Smooth muscle cell (in vitro differentiated cells): ENCODE results near the gene GFOD1. TPM values are rescaled to one million over a fixed set of nuclear protein-coding genes. Genes with fewer than 3 reads are reported as not detected.

ENCODE experiments used
- DNase-seq: peaks from one replicate; lab custom pipeline; 2025; ENCODE audit not compliant: unreplicated experiment; lab: John Stamatoyannopoulos, UW
- H2AFZ ChIP-seq: fragments of 200-600 bp; sonication (generic); 2 replicates; pipeline ENCODE4 v1.6.0; 2016; ENCODE audit warnings: antibody characterized with exemption, low read depth, mild to moderate bottlenecking
- H3F3A ChIP-seq: fragments of 200-600 bp; sonication (generic); 2 replicates; pipeline ENCODE4 v1.6.0; 2017; ENCODE audit warnings: antibody characterized with exemption, low read depth
- H3K27ac ChIP-seq: fragments of 200-600 bp; sonication (generic); 2 replicates; pipeline ENCODE4 v1.5.1; 2016; ENCODE audit warnings: low read depth, mild to moderate bottlenecking
- H3K27me3 ChIP-seq: fragments of 200-600 bp; sonication (generic); 2 replicates; pipeline ENCODE4 v1.6.1; 2016; ENCODE audit warnings: low read depth, mild to moderate bottlenecking
- H3K36me3 ChIP-seq: fragments of 200-600 bp; sonication (generic); 2 replicates; pipeline ENCODE4 v1.5.1; 2016; ENCODE audit warnings: low read depth
- H3K4me1 ChIP-seq: fragments of 200-600 bp; sonication (generic); 2 replicates; pipeline ENCODE4 v1.5.1; 2016; ENCODE audit warnings: low read depth
- H3K4me2 ChIP-seq: fragments of 200-600 bp; sonication (generic); 2 replicates; pipeline ENCODE4 v1.6.0; 2016; ENCODE audit warnings: mild to moderate bottlenecking
- H3K4me3 ChIP-seq: fragments of 200-600 bp; sonication (generic); 2 replicates; pipeline ENCODE4 v1.5.1; 2016; ENCODE audit warnings: mild to moderate bottlenecking
- H3K79me2 ChIP-seq: fragments of 200-600 bp; sonication (generic); 2 replicates; pipeline ENCODE4 v1.6.0; 2016; ENCODE audit warnings: low read depth, mild to moderate bottlenecking
- H3K9ac ChIP-seq: fragments of 200-600 bp; sonication (generic); 2 replicates; pipeline ENCODE4 v1.6.0; 2016; ENCODE audit warnings: low read depth
- H3K9me3 ChIP-seq: fragments of 200-600 bp; sonication (generic); replicated peaks from 2 replicates; pipeline ENCODE4 v1.5.1; 2016; ENCODE audit warnings: low read depth
- H4K20me1 ChIP-seq: fragments of 200-600 bp; sonication (generic); 2 replicates; pipeline ENCODE4 v1.6.0; 2016; ENCODE audit warnings: low read depth
- CTCF ChIP-seq: fragments of 200-600 bp; sonication (generic); IDR thresholded peaks from 2 replicates; pipeline ENCODE4 v1.5.1; 2017; ENCODE audit warnings: borderline replicate concordance, mild to moderate bottlenecking, antibody characterized with exemption; ENCODE audit not compliant: insufficient read depth, poor library complexity, severe bottlenecking
- WGBS: methylation state at CpG from one replicate; pipeline ENCODE4 v1.1.7; 2016; ENCODE audit warnings: low lambda C conversion rate; 5-methylcytosine and 5-hydroxymethylcytosine counted together
- polyA plus RNA-seq: library from polyadenylated mRNA; unstranded; fragments of >200 nt; fragmentation: Nextera tagmentation; extraction: Ambion mirVana; gene quantifications from 2 replicates; pipeline ENCODE4 v1.2.1, GENCODE V29; 2016
- total RNA-seq: library from RNA; depleted of rRNA; stranded (reverse); fragments of >200 nt; gene quantifications from 2 replicates; pipeline ENCODE4 v1.2.3, GENCODE V29; 2014

Gene GFOD1
- total and polyA plus RNA-seq, 2 experiments from 2014 or later, result 9.6 to 14.0 TPM

- Histone ChIP-seq H3K27me3 (no peaks in the 10 kb centered on the region), H3K9me3 (no peaks in the 10 kb centered on the region), H3K27ac (no peak overlapping the region), H3K4me2 (peak overlapping the region; percentile 6), H3F3A (peaks cover 7% of the 10 kb centered on the region), H3K4me1 (peaks cover 21% of the 10 kb centered on the region), H3K79me2 (no peaks in the 10 kb centered on the region), H3K36me3 (no peaks in the 10 kb centered on the region), H4K20me1 (no peaks in the 10 kb centered on the region), H3K9ac (no peak overlapping the region), H3K4me3 (no peak overlapping the region), H2AFZ (no peak overlapping the region)
- WGBS, result 58% methylated on average over 5 of the region's 5 CpGs
- TF ChIP-seq CTCF, result no peak
- no peak for DNase-seq
Measured at GRCh38 chr6:13362412-13362811, 125.0 kb downstream of the GFOD1 start.

GRCh38 chr6:13360671-13361540, 126.5 kb downstream of the GFOD1 start:
- Histone ChIP-seq H3K36me3 (no peaks in the 10 kb centered on the region), H3K9ac (no peak overlapping the region), H3K79me2 (no peaks in the 10 kb centered on the region), H2AFZ (no peak overlapping the region), H3K4me2 (peak overlapping the region; percentile 18), H3K9me3 (no peaks in the 10 kb centered on the region), H3K4me3 (no peak overlapping the region), H3K27ac (no peak overlapping the region), H3F3A (peaks cover 18% of the 10 kb centered on the region), H3K27me3 (no peaks in the 10 kb centered on the region), H4K20me1 (no peaks in the 10 kb centered on the region), H3K4me1 (peaks cover 21% of the 10 kb centered on the region)
- no peak for DNase-seq
- 59% methylated on average over 6 of the region's 6 CpGs for WGBS
- no peak for TF ChIP-seq CTCF

- DNase-seq, result no peak
- TF ChIP-seq CTCF, result no peak
- Histone ChIP-seq H3K9ac (no peak overlapping the region), H4K20me1 (no peaks in the 10 kb centered on the region), H3K36me3 (no peaks in the 10 kb centered on the region), H3K4me1 (peaks cover 35% of the 10 kb centered on the region), H2AFZ (no peak overlapping the region), H3K79me2 (no peaks in the 10 kb centered on the region), H3K27me3 (no peaks in the 10 kb centered on the region), H3F3A (peaks cover 30% of the 10 kb centered on the region), H3K4me3 (no peak overlapping the region), H3K27ac (no peak overlapping the region), H3K4me2 (no peak overlapping the region), H3K9me3 (no peaks in the 10 kb centered on the region)
- 97% methylated on average over 6 of the region's 6 CpGs for WGBS
Measured at GRCh38 chr6:13359287-13359686, 128.1 kb downstream of the GFOD1 start.

GRCh38 chr6:13358511-13358910, 128.9 kb downstream of the GFOD1 start:
- no peak overlapping the region for H3K27ac ChIP-seq
- H3K27me3 ChIP-seq, result no peaks in the 10 kb centered on the region
- no peak for TF ChIP-seq CTCF
- H4K20me1 ChIP-seq, result no peaks in the 10 kb centered on the region
- 81% methylated on average over 2 of the region's 2 CpGs for WGBS
- no peak overlapping the region for H3K4me3 ChIP-seq
- no peaks in the 10 kb centered on the region for H3K9me3 ChIP-seq
- no peak for DNase-seq
- H3K79me2 ChIP-seq, result no peaks in the 10 kb centered on the region
- H3F3A ChIP-seq, result peaks cover 35% of the 10 kb centered on the region
- no peak overlapping the region for H2AFZ ChIP-seq
- peaks cover 42% of the 10 kb centered on the region for H3K4me1 ChIP-seq
- no peaks in the 10 kb centered on the region for H3K36me3 ChIP-seq
- no peak overlapping the region for H3K4me2 ChIP-seq
- no peak overlapping the region for H3K9ac ChIP-seq
